Natural killer cell (primary cell): ENCODE results near the gene SRGAP3. TPM values are rescaled to one million over a fixed set of nuclear protein-coding genes. Genes with fewer than 3 reads are reported as not detected.

Source experiments
- ATAC-seq, 3 donors: fragments of 150-1000 bp in 2 of 3; fragments of 200-7000 bp in 1 of 3; cut with Tn5 transposase; 1 replicate in 1 of 3; 2 replicates in 2 of 3; pipeline ENCODE4 v1.10.0; 2021; ENCODE audit warnings: mild to moderate bottlenecking in 2 of 3, moderate library complexity in 2 of 3
- DNase-seq, 2 donors: peaks; one replicate each; pipeline versions ENCODE4 v3.0.0 to v3.0.0-alpha.2; 2013 to 2021; ENCODE audit warnings: mixed read lengths in 1 of 2
- H3K27ac ChIP-seq: one replicate; pipeline ENCODE4 v1.5.1; 2013; ENCODE audit warnings: mild to moderate bottlenecking, low read length
- H3K27me3 ChIP-seq: one replicate; pipeline ENCODE4 v1.6.1; 2013; ENCODE audit warnings: low read length; ENCODE audit not compliant: control insufficient read depth, insufficient read depth
- H3K36me3 ChIP-seq: one replicate; pipeline ENCODE4 v1.6.1; 2013; ENCODE audit warnings: low read length; ENCODE audit not compliant: control insufficient read depth, insufficient read depth
- H3K4me1 ChIP-seq: one replicate; pipeline ENCODE4 v1.6.1; 2013; ENCODE audit warnings: low read length; ENCODE audit not compliant: control insufficient read depth, insufficient read depth
- H3K4me3 ChIP-seq: one replicate; pipeline ENCODE4 v1.5.1; 2013; ENCODE audit warnings: low read length
- H3K9me3 ChIP-seq: one replicate; pipeline ENCODE4 v1.6.1; 2013; ENCODE audit warnings: low read length; ENCODE audit not compliant: control insufficient read depth, insufficient read depth
- H3K27ac Mint-ChIP-seq, 2 donors: one replicate each; pipeline ENCODE4 v1.8.0; 2022; ENCODE audit warnings: mild to moderate bottlenecking in 2 of 2, mixed read lengths in 2 of 2, moderate library complexity in 1 of 2
- H3K27me3 Mint-ChIP-seq, 2 donors: one replicate each; pipeline ENCODE4 v1.8.0; 2022; ENCODE audit warnings: low read depth in 2 of 2, mixed read lengths in 2 of 2
- H3K36me3 Mint-ChIP-seq: one replicate; pipeline ENCODE4 v1.8.0; 2022; ENCODE audit warnings: mixed read lengths
- H3K4me1 Mint-ChIP-seq, 2 donors: one replicate each; pipeline ENCODE4 v1.8.0; 2022; ENCODE audit warnings: mixed read lengths in 2 of 2
- H3K4me3 Mint-ChIP-seq: one replicate; pipeline ENCODE4 v1.8.0; 2022; ENCODE audit warnings: mild to moderate bottlenecking, moderate library complexity, mixed read lengths
- H3K9me3 Mint-ChIP-seq, 2 donors: one replicate each; pipeline ENCODE4 v1.8.0; 2022; ENCODE audit warnings: mixed read lengths in 2 of 2
- CTCF ChIP-seq: fragments of 200-600 bp; IDR thresholded peaks from one replicate; pipeline ENCODE4 v1.8.0; 2022; ENCODE audit warnings: antibody characterized with exemption
- WGBS: methylation state at CpG from one replicate; pipeline ENCODE4 v1.1.7; 2013; ENCODE audit warnings: missing lambda C conversion rate; ENCODE audit not compliant: insufficient coverage; 5-methylcytosine and 5-hydroxymethylcytosine counted together
- intact Hi-C: fragments of 100-400 bp; cut with micrococcal nuclease; formaldehyde crosslinking; loops from one replicate; pipeline ENCODE4 v1.14.2; 2022
- total RNA-seq, 4 donors: library from RNA; stranded (reverse); fragments of 120-200 nt in 1 of 4; gene quantifications; one replicate each; pipeline versions ENCODE4 v1.2.3 to v1.2.4, GENCODE V29; 2013 to 2022

The SRGAP3 gene
- total RNA-seq, 3 donors from 2014 or later (not counting 1 experiment from before 2014, with no cell fraction given): 2.5 to 14.9 (median 3.0) TPM

- H3K36me3 Mint-ChIP-seq: no peaks in the 10 kb centered on the region
- no peak for TF ChIP-seq CTCF
- Histone ChIP-seq H3K27me3 (no peaks in the 10 kb centered on the region), H3K9me3 (no peaks in the 10 kb centered on the region), H3K4me1 (no peaks in the 10 kb centered on the region), H3K27ac (no peak overlapping the region), H3K36me3 (no peaks in the 10 kb centered on the region), H3K4me3 (no peak overlapping the region)
- H3K9me3 Mint-ChIP-seq: no peaks in the 10 kb centered on the region
- H3K27ac Mint-ChIP-seq: no peak overlapping the region
- DNase-seq (no peak), ATAC-seq (no peak)
- no peaks in the 10 kb centered on the region for H3K27me3 Mint-ChIP-seq
- WGBS: 79% methylated on average over 2 of the region's 2 CpGs
- H3K4me1 Mint-ChIP-seq: no peaks in the 10 kb centered on the region
- intact Hi-C loops: no loop called here
- H3K4me3 Mint-ChIP-seq: no peak overlapping the region
These were observed 169.3 kb downstream of the SRGAP3 start for GRCh38 chr3:9080163-9080562.

- H3K9me3 Mint-ChIP-seq: no peaks in the 10 kb centered on the region
- H3K36me3 Mint-ChIP-seq: no peaks in the 10 kb centered on the region
- Histone ChIP-seq H3K27ac (no peak overlapping the region), H3K4me1 (no peaks in the 10 kb centered on the region), H3K27me3 (no peaks in the 10 kb centered on the region), H3K36me3 (no peaks in the 10 kb centered on the region), H3K9me3 (no peaks in the 10 kb centered on the region), H3K4me3 (no peak overlapping the region)
- no peak overlapping the region for H3K4me3 Mint-ChIP-seq
- intact Hi-C loops: no loop called here
- ATAC-seq: no peak
- no peak overlapping the region for H3K27ac Mint-ChIP-seq
- no peak for DNase-seq
- H3K4me1 Mint-ChIP-seq: no peaks in the 10 kb centered on the region
- no peak for TF ChIP-seq CTCF
- no peaks in the 10 kb centered on the region for H3K27me3 Mint-ChIP-seq
- 82% methylated on average over 8 of the region's 8 CpGs for WGBS
These were observed 169.8 kb downstream of the SRGAP3 start for GRCh38 chr3:9079676-9080075.

- H3K36me3 ChIP-seq: no peaks in the 10 kb centered on the region
- H3K9me3 ChIP-seq: no peaks in the 10 kb centered on the region
- WGBS: 88% methylated on average over 5 of the region's 5 CpGs
- H3K27ac Mint-ChIP-seq: no peak overlapping the region
- no peak for TF ChIP-seq CTCF
- H3K36me3 Mint-ChIP-seq: no peaks in the 10 kb centered on the region
- no peak overlapping the region for H3K27ac ChIP-seq
- ATAC-seq: no peak
- no peak for DNase-seq
- no peaks in the 10 kb centered on the region for H3K27me3 ChIP-seq
- H3K4me1 Mint-ChIP-seq: no peaks in the 10 kb centered on the region
- no peaks in the 10 kb centered on the region for H3K4me1 ChIP-seq
- no peak overlapping the region for H3K4me3 Mint-ChIP-seq
- no peaks in the 10 kb centered on the region for H3K27me3 Mint-ChIP-seq
- no peak overlapping the region for H3K4me3 ChIP-seq
- H3K9me3 Mint-ChIP-seq: no peaks in the 10 kb centered on the region
- intact Hi-C loops: no loop called here
These were observed 170.7 kb downstream of the SRGAP3 start for GRCh38 chr3:9078561-9079240.

- Mint-ChIP-seq H3K27ac (no peak overlapping the region), H3K27me3 (peaks cover 2 to 4% of the 10 kb centered on the region in 2 donors), H3K4me3 (no peak overlapping the region), H3K4me1 (no peaks in the 10 kb centered on the region), H3K36me3 (no peaks in the 10 kb centered on the region), H3K9me3 (no peaks in the 10 kb centered on the region)
- no peaks in the 10 kb centered on the region for H3K4me1 ChIP-seq
- intact Hi-C loops: no loop called here
- H3K9me3 ChIP-seq: no peaks in the 10 kb centered on the region
- H3K4me3 ChIP-seq: no peak overlapping the region
- DNase-seq (no peak), ATAC-seq (no peak)
- no peak overlapping the region for H3K27ac ChIP-seq
- H3K27me3 ChIP-seq: no peaks in the 10 kb centered on the region
- no peak for TF ChIP-seq CTCF
- no peaks in the 10 kb centered on the region for H3K36me3 ChIP-seq
- WGBS: 98% methylated on average over 4 of the region's 4 CpGs
These were observed 172.4 kb downstream of the SRGAP3 start for GRCh38 chr3:9077029-9077428.
